Psoas muscle (tissue), 8 donors: ENCODE measurements around the gene DMKN. TPM values are rescaled to one million over a fixed set of nuclear protein-coding genes. Genes with fewer than 3 reads are reported as not detected.

ENCODE experiments used
- ATAC-seq, 4 donors: fragments of 200-7000 bp; cut with Tn5 transposase; one replicate each; pipeline ENCODE4 v1.9.1; 2020; ENCODE audit warnings: moderate library complexity in 3 of 4, mild to moderate bottlenecking in 2 of 4
- DNase-seq, 2 donors: peaks; one replicate each; pipeline ENCODE4 v3.0.0-alpha.2; 2020
- H3K27ac ChIP-seq: fragments of 200-600 bp; one replicate; pipeline ENCODE4 v1.8.0; 2022
- H3K27me3 ChIP-seq, 3 donors: fragments of 200-600 bp in 1 of 3; one replicate each; pipeline versions ENCODE4 v1.6.1 to v1.8.0; 2013 to 2022; ENCODE audit warnings: low read length in 2 of 3, mild to moderate bottlenecking in 2 of 3, moderate library complexity in 1 of 3; ENCODE audit not compliant: insufficient read depth in 3 of 3
- H3K36me3 ChIP-seq, 2 donors: fragments of 200-600 bp in 1 of 2; one replicate each; pipeline versions ENCODE4 v1.6.1 to v1.8.0; 2013 to 2022; ENCODE audit warnings: low read depth in 1 of 2, mild to moderate bottlenecking in 1 of 2, moderate library complexity in 1 of 2; ENCODE audit not compliant: insufficient read depth in 1 of 2
- H3K4me1 ChIP-seq: fragments of 200-600 bp; one replicate; pipeline ENCODE4 v1.8.0; 2022
- H3K4me3 ChIP-seq: fragments of 200-600 bp; one replicate; pipeline ENCODE4 v1.8.0; 2022; ENCODE audit warnings: mild to moderate bottlenecking
- H3K9me3 ChIP-seq: fragments of 200-600 bp; one replicate; pipeline ENCODE4 v1.8.0; 2022
- CTCF ChIP-seq: fragments of 200-600 bp; IDR thresholded peaks from one replicate; pipeline ENCODE4 v1.8.0; 2022; ENCODE audit warnings: antibody characterized with exemption
- WGBS, 3 donors: extraction: QIAGEN DNeasy Blood & Tissue Kit; methylation state at CpG; one replicate each; pipeline versions ENCODE4 v1.1.6 to v1.1.7; 2013; 5-methylcytosine and 5-hydroxymethylcytosine counted together
- intact Hi-C, 2 donors: fragments of 100-400 bp; cut with DNase I; formaldehyde crosslinking; loops; one replicate each; pipeline versions ENCODE4 v1.11.0 to v1.14.2; 2022
- polyA plus RNA-seq, 3 donors: library from polyadenylated mRNA; stranded (reverse); fragments of 200-250 nt; gene quantifications; one replicate each; pipeline ENCODE4 v1.2.3, GENCODE V29; 2013
- total RNA-seq, 4 donors: library from RNA; stranded (reverse); fragmentation: NEBNext Ultra II Directional in 2 of 4; extraction: Animal tissue kit (Norgen Biotek cat#: 25700) in 2 of 4; gene quantifications; one replicate each; pipeline versions ENCODE4 v1.2.1 to v1.2.4, GENCODE V29; 2021 to 2023
- donor health status: healthy with polysubstance abuse.
- donor health status: DM: no; HTN: no; CAD: no; lungs with moderate emphysema.
- donor health status: Bipolar disorder and iron deficiency.
- donor health status: healthy.
- donor health status: DM: yes; HTN: yes; CAD: no.
- donor health status: DM: no; HTN: no; CAD: no.
- donor health status: DM: no; HTN: no; CAD: no.
- donor health status: DM: yes; HTN: yes; CAD: no.

Gene DMKN
- total and polyA plus RNA-seq, 7 donors: 0.21 to 0.77 (median 0.54) TPM; not detected in 1

DNA sequence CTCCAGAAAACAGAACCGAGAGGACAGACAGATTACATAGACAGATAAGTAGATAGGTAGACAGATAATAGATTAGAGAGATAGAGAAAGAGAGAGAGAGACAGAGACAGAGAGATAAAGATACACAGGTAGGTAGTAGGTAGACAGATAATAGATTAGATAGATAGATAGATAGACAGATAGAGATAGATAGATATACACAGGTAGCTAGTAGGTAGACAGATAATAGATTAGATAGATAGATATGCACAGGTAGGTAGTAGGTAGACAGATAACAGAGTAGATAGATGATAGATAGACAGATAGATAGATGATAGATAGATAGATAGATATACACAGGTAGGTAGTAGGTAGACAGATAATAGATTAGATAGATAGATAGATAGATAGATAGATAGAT lies 55.3 kb downstream of the DMKN start:
- H3K27me3 ChIP-seq: peaks cover 0 to 2% (median 0%) of the 10 kb centered on the region in 3 donors
- no peak overlapping the region for H3K4me3 ChIP-seq
- ATAC-seq: no peak
- TF ChIP-seq CTCF: no peak
- H3K4me1 ChIP-seq: peaks cover 5% of the 10 kb centered on the region
- no peak overlapping the region for H3K27ac ChIP-seq
- WGBS, 3 donors: 61 to 82% (median 81%) methylated on average over 1 of the region's 1 CpG
- no peaks in the 10 kb centered on the region for H3K9me3 ChIP-seq
- intact Hi-C loops: no loop called here
- DNase-seq: no peak
- H3K36me3 ChIP-seq: no peaks in the 10 kb centered on the region

DNA sequence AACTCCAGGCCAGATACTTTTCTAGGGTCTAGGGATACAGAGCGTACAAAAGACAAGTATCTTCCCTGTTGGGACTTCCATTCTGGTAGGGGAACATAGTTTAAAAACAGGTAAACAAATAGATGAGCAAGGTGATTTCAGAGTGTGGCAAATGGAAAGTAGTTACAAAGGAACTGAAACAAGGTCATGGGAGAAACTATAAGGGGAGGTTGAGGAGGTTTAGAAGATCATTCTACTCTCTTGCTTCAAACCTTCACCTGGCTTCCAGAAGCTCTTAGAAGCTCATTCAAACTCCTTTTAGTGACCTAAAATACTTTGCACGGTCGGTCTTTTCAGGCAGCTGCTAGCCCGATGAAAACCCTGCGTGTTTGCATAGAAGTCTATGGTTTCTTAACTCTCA lies 56.3 kb downstream of the DMKN start:
- 91 to 94% (median 93%) methylated on average over 5 of the region's 5 CpGs for WGBS, 3 donors
- Histone ChIP-seq H3K27me3 (no peaks in the 10 kb centered on the region), H3K4me1 (peaks cover 5% of the 10 kb centered on the region), H3K9me3 (no peaks in the 10 kb centered on the region), H3K4me3 (no peak overlapping the region), H3K36me3 (no peaks in the 10 kb centered on the region), H3K27ac (no peak overlapping the region)
- no peak for ATAC-seq
- intact Hi-C loops: no loop called here
- TF ChIP-seq CTCF: no peak
- no peak for DNase-seq

DNA sequence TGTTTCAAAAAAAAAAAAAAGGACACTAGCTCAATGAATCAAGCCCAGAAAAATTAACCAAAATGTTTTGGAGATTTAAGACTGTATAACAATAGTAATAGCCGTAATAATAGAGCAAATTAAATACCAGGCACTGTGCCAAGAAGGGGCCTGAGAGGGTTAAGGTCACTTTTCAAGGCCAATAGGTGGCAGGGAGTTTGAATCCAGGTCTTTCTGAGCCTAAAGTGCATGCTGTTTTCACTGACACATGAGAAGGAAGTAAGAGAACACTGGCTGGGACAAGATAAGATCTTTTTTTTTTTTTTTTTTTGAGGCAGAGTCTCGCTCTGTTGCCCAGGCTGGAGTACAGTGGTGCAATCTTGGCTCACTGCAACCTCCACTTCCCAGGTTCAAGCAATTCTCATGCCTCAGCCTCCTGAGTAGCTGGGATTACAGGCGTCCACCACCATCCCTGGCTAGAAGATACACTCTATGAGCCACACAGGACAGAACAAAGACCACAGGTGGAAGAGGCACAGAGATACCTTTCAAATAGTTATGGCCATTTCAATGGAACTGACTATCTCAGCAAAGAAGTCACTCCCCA lies 57.7 kb downstream of the DMKN start:
- WGBS, 3 donors: 60 to 73% (median 69%) methylated on average over 3 of the region's 3 CpGs

GRCh38 chr19:35454663-35455062 lies 58.8 kb downstream of the DMKN start:
- DNase-seq: no peak

More for the DNA sequence above, 57.7 kb downstream of the DMKN start:
- ATAC-seq: no peak
- Histone ChIP-seq H3K27me3 (no peaks in the 10 kb centered on the region), H3K36me3 (no peaks in the 10 kb centered on the region), H3K4me1 (peaks cover 5% of the 10 kb centered on the region), H3K4me3 (no peak overlapping the region), H3K9me3 (no peaks in the 10 kb centered on the region), H3K27ac (no peak overlapping the region)
- intact Hi-C loops: no loop called here
- no peak for DNase-seq
- TF ChIP-seq CTCF: no peak

More at GRCh38 chr19:35454663-35455062, 58.8 kb downstream of the DMKN start:
- WGBS, 3 donors: 86 to 89% (median 88%) methylated on average over 2 of the region's 2 CpGs
- Histone ChIP-seq H3K27me3 (no peaks in the 10 kb centered on the region), H3K9me3 (no peaks in the 10 kb centered on the region), H3K27ac (no peak overlapping the region), H3K36me3 (no peaks in the 10 kb centered on the region), H3K4me1 (peaks cover 5% of the 10 kb centered on the region), H3K4me3 (no peak overlapping the region)
- no peak for ATAC-seq
- TF ChIP-seq CTCF: no peak
- intact Hi-C loops: no loop called here
